ENCODE results near the gene TTC39C. TPM values are rescaled to one million over a fixed set of nuclear protein-coding genes. Genes with fewer than 3 reads are reported as not detected.

Gene TTC39C
- total RNA-seq, 1 donor from 2014 or later: 30.1 TPM

- Mint-ChIP-seq H3K36me3 (ENCODE audit: insufficient read depth) (peaks cover 3% of the 10 kb centered on the region), H3K27me3 (no peaks in the 10 kb centered on the region), H3K9me3 (ENCODE audit: low read depth) (peaks cover 4% of the 10 kb centered on the region), H3K27ac (no peak overlapping the region), H3K4me3 (ENCODE audit: low read depth) (no peak overlapping the region), H3K4me1 (ENCODE audit: low read depth) (no peaks in the 10 kb centered on the region)
- no peak for DNase-seq (ENCODE audit: low spot score, unreplicated experiment)
- TF ChIP-seq, protein P1, sequence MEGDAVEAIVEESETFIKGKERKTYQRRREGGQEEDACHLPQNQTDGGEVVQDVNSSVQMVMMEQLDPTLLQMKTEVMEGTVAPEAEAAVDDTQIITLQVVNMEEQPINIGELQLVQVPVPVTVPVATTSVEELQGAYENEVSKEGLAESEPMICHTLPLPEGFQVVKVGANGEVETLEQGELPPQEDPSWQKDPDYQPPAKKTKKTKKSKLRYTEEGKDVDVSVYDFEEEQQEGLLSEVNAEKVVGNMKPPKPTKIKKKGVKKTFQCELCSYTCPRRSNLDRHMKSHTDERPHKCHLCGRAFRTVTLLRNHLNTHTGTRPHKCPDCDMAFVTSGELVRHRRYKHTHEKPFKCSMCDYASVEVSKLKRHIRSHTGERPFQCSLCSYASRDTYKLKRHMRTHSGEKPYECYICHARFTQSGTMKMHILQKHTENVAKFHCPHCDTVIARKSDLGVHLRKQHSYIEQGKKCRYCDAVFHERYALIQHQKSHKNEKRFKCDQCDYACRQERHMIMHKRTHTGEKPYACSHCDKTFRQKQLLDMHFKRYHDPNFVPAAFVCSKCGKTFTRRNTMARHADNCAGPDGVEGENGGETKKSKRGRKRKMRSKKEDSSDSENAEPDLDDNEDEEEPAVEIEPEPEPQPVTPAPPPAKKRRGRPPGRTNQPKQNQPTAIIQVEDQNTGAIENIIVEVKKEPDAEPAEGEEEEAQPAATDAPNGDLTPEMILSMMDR (IDR thresholded peaks at IDR 0.05; ENCODE audit: unreplicated experiment): no peak
Observed at GRCh38 chr18:24041691-24042090, 27.1 kb downstream of the TTC39C start.

GRCh38 chr18:24043403-24043802, 28.8 kb downstream of the TTC39C start:
- H3K36me3 Mint-ChIP-seq (ENCODE audit: insufficient read depth): peaks cover 4% of the 10 kb centered on the region
- no peak overlapping the region for H3K4me3 Mint-ChIP-seq (ENCODE audit: low read depth)
- peaks cover 4% of the 10 kb centered on the region for H3K9me3 Mint-ChIP-seq (ENCODE audit: low read depth)
- no peaks in the 10 kb centered on the region for H3K27me3 Mint-ChIP-seq
- TF ChIP-seq, protein P1 (IDR thresholded peaks at IDR 0.05; ENCODE audit: unreplicated experiment): no peak
- no peak for DNase-seq (ENCODE audit: low spot score, unreplicated experiment)
- no peak overlapping the region for H3K27ac Mint-ChIP-seq
- no peaks in the 10 kb centered on the region for H3K4me1 Mint-ChIP-seq (ENCODE audit: low read depth)

DNA sequence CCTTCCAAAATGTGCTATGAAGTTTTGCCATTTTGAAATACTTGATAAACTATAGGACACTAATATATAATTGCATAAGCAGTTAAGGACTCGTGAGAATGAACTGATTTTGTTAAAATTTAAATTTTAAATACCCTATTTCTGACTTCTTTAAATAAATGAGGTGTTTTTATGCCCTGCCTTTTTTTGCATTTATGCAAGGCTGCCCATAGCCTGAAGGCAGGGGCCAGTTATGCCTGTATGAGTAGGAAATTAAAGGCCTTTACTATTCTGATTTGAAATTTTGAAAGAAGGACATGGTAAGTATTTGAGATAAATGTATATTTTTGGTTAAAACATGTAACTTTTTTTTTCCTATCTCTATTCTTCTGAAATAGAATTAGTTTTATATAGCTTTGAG, 33.7 kb downstream of the TTC39C start:
- H3K4me1 Mint-ChIP-seq (ENCODE audit: low read depth): peaks cover 27% of the 10 kb centered on the region
- no peak for DNase-seq (ENCODE audit: low spot score, unreplicated experiment)
- no peaks in the 10 kb centered on the region for H3K27me3 Mint-ChIP-seq
- no peak overlapping the region for H3K27ac Mint-ChIP-seq
- H3K36me3 Mint-ChIP-seq (ENCODE audit: insufficient read depth): peaks cover 1% of the 10 kb centered on the region
- H3K9me3 Mint-ChIP-seq (ENCODE audit: low read depth): no peaks in the 10 kb centered on the region
- no peak overlapping the region for H3K4me3 Mint-ChIP-seq (ENCODE audit: low read depth)
- TF ChIP-seq, protein P1 (IDR thresholded peaks at IDR 0.05; ENCODE audit: unreplicated experiment): no peak

GRCh38 chr18:24049142-24049541, 34.6 kb downstream of the TTC39C start:
- Mint-ChIP-seq H3K27me3 (no peaks in the 10 kb centered on the region), H3K36me3 (ENCODE audit: insufficient read depth) (peaks cover 1% of the 10 kb centered on the region), H3K9me3 (ENCODE audit: low read depth) (no peaks in the 10 kb centered on the region), H3K4me1 (ENCODE audit: low read depth) (peaks cover 31% of the 10 kb centered on the region), H3K4me3 (ENCODE audit: low read depth) (no peak overlapping the region), H3K27ac (peak overlapping the region; percentile 62)
- no peak for DNase-seq (ENCODE audit: low spot score, unreplicated experiment)
- TF ChIP-seq, protein P1 (IDR thresholded peaks at IDR 0.05; ENCODE audit: unreplicated experiment): no peak

GRCh38 chr18:24051031-24051947, 36.7 kb downstream of the TTC39C start:
- H3K4me1 Mint-ChIP-seq (ENCODE audit: low read depth): peaks cover 39% of the 10 kb centered on the region
- no peaks in the 10 kb centered on the region for H3K27me3 Mint-ChIP-seq
- no peaks in the 10 kb centered on the region for H3K9me3 Mint-ChIP-seq (ENCODE audit: low read depth)
- TF ChIP-seq, protein P1 (IDR thresholded peaks at IDR 0.05; ENCODE audit: unreplicated experiment): no peak
- H3K4me3 Mint-ChIP-seq (ENCODE audit: low read depth): peak overlapping the region; percentile 49
- no peak for DNase-seq (ENCODE audit: low spot score, unreplicated experiment)
- H3K27ac Mint-ChIP-seq: peak overlapping the region; percentile 89
- peaks cover 1% of the 10 kb centered on the region for H3K36me3 Mint-ChIP-seq (ENCODE audit: insufficient read depth)

All from progenitor cell of endocrine pancreas (in vitro differentiated cells).